Bone marrow (tissue), 2 donors: ENCODE measurements around the gene SEH1L.
"Not testable (repeated sequence)": the region's sequence is repeated elsewhere in the genome, so short reads cannot be mapped to it uniquely, and the experiment has no call there.

Experiments used
- DNase-seq, 2 donors: peaks; one replicate each; lab custom pipeline; 2025; lab: John Stamatoyannopoulos, UW

SEH1L gene

DNA sequence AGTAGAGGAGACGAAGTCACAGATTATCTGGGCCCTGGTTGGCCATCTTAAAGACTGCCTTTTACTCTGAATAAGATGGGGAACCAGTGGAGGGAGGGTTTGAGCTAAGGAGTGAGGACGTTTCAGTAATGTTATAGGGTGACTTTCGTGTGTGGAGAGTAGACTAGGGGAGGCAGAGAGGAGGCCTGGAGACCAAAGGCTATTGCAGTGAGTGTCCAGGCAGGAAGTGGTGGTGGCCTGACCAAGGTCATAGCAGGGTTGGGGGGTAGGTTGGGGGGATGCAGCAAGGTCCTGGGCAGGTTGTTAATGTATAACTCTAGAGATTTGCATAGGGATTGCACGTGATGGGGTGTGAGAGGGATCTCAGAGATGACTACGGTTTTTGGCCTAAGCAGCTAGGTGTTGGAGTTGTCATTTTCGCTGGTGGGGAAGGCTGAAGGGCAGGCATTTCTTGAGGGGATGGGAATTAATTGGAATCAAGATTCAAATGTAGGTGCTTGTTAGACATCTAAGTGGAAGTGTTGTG, 48.2 kb downstream of the SEH1L start:
- DNase-seq, result no peak

DNA sequence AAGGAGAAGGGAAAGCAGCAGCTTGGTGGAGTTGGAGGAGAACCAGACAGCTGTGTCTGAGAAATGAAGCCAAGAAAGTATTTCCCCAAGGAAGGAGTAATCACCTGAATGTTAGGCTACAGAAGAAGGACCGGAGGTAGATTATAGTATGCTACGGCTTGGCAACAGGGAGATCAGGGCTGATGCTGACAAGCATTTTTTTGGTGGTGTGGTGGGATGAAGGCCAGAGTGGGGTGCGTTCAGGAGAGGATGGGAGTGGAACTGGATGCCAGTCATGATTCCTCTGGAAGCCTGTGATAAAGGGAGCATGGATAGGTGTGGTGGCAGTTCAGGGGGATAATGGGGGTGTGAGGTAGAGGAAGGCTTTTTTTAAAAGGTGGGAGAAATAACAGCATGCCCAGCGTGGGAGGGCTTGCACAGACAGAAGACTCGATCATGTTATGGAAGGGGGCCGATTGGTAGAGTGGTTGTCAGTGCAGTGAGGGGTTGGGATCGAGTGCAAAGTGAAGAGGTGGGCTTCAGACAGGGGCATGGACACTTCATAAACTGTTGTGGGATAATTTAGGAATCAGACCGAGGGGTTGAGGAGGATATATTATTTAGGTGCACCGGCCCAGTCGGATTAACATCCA, 49.0 kb downstream of the SEH1L start:
- DNase-seq, result no peak

DNA sequence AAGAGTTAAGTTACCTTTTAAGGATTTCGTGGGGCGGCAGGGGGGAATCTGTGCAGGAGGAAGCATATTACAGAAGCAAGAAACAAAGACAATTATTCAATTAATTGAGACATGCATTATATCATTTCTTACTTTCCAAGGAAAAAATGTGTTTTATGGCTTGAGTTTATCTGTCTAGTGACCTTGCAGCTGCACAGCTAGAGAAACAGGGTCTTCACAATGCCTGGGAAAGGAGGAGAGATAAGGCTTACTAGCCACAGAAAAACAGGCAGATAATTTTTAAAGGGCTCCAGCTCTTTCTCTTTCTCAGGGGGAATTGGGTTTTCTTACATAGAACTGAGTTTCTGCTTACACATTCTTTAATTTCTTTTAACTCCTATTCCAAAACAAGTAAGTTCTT, 49.5 kb downstream of the SEH1L start:
- DNase-seq, result not testable (repeated sequence)

DNA sequence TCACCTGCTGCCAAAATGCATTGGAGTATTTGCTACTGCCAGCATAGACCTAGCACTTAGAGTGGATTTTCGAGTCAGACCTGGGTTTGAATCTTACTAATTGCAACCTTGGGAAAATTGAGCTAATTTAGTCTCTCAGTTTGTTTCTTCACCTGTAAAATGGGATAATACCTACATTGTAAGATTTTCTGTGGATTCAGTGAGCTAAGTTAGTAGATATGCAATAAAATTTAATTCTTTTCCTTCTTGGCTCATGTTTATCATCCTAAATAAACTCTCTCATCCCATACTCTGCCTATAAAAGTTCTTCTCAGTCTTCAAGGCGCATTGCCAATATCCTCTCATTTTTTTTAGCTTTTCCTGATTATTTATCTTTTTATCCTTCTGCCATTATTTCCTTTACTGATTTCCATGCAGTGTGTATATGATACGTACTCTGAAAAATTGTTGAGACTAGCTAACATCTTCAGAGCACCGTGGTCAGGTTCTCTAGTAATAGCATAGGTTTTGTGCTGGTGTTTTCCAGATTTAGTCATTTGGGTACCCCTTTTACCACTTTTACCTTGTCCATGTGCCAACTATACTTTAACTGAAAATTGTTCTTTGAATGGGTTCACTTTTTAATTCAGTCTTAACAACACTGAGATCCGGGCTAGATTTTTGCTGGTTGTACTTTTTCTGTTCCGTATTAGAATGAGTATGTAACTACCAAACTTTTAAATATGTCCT, 50.7 kb downstream of the SEH1L start:
- DNase-seq, result no peak

DNA sequence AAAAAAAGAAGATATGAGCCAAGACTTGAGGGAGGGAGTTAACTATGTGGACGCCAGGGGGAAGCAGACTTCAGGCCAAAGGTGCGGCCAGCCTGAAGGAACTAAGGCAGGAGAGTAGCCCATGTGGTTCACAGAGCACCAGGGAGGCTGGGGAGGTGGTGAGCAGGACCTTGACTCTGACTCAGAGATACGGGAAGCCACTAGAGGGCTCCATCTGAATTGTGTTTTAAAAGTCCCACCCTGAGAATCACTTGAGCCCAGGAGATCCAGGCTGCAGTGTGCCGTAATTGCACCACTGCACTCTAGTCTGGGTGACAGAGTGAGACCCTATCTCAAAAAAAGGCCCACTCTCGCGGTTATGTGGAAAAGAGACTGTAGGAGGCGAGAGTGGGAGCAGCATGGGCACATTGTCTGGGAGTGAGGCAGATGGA, 55.7 kb downstream of the SEH1L start:
- DNase-seq, result peak in 1 of 2 donors; percentile 65

DNA sequence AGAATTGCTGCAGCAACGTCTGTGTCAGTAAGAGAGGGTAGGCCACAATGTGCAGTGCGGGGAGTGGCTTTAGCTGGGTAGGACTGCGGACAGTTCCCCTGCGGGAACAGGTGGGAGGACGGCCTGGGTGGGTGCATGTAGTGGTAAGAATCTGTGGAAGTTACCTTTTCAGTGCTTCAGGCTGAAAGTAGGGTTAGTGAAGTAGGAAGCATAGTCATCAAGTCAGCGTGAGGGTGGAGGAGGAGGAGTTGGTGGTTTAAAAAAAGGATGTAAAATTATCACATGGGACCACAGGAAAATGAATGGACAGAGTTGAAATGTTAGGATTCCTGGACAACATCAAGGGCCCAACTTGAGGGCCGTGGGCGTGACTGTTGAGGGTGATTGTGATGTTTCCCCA, 56.6 kb downstream of the SEH1L start:
- DNase-seq, result no peak

DNA sequence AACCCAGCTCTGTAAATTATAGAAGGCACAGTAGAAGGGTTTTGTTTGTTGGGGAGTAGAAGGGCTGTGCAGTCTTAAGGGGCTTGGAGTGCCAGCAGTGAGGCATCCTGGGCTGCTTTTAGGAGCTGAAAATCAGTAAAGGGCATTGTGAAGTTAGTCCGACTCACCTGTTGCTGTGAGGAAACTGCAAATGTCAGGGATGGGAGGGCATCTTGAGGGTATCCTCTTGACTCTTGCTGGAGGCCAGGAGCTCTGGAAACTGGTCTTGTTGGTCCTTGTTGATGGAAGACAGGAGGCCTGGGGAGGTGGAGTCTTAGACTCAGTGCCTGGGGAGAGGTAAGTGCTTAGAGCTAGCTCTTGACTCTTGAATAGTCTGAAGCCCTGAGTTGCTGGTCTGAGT, 57.5 kb downstream of the SEH1L start:
- DNase-seq, result no peak

DNA sequence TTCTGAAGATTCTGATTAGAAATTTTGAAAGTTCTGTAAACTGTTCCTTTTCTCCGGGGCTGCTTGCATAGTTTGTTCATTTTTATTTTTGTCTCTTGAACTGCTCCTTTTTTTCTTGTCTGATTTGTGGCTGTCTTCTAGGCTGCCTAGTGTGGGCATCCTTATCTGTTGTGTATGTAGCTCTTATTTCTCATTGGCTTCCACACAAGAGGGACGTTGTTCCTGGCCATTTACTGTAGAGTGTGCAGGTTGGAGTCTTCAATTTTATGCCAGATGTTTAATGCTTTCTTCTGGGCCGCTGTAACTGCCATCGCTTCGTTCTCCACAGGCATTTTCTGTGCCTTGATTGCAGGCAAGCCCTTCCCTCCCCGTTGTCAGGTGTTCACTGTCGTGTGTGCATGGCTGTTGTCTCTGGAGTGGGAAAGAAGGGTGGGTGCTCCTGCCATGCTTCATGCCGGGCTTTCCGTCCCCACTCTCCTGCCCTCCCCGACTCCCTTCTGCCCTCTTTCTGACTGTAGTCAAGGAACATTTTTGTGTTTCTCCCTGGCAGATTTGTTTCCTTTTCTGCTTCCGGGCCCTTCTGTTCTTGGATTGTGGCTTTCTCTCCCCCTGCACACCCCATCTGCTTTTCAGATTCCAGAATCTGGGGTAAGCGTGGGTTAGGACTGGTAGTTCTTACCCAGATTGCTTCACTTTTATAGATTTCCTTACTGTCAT, 58.9 kb downstream of the SEH1L start:
- no peak for DNase-seq

DNA sequence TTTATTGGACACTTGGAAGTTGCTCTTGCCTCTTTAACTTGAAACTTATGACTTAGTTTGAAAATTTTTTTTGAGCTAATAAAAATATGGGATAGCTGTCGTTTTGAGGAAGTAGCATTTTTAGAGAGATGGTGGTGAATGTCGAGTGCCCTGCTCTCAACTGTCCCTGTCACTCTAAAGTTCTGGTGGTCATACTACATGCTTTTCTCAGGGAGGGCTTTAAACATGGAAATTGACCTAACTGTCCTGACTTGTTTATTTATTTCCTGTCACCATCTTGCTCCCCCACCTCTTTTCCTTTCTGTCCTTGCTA, 59.4 kb downstream of the SEH1L start:
- no peak for DNase-seq

DNA sequence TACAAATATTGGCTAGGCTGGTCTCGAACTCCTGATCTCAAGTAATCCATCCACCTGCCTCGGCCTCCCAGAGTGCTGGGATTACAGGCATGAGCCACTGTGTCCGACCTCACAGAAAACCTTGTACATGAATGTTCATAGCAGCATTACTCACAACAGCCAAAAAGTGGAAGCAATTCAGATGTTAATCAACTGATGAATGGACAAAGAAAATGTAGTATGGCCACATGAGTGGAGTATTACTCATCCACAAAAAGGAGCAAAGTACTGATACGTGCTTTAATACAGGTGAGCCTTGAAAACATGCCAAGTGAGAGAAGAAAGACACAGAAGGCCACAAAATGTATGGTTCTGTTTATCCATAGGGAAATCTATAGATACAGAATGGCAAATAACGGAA, 63.9 kb downstream of the SEH1L start:
- no peak for DNase-seq

DNA sequence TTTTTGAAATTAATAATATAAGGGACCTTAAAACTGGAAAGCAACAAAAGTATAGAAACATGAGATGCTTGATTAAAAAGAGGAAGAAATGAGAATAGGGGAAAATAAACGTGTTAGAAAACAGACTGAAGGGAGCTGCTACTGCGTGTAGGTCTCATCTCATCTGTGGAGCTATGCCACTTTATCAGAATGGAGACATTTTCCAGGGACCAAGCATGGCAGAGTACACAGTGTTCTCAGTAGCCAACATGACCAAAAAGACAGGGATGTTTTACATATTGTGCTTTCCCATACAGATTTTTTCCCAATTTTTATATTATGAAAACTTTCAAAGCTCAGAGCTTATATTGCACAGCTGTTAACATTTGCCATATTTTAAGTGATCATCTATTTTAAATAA, 66.4 kb downstream of the SEH1L start:
- no peak for DNase-seq

DNA sequence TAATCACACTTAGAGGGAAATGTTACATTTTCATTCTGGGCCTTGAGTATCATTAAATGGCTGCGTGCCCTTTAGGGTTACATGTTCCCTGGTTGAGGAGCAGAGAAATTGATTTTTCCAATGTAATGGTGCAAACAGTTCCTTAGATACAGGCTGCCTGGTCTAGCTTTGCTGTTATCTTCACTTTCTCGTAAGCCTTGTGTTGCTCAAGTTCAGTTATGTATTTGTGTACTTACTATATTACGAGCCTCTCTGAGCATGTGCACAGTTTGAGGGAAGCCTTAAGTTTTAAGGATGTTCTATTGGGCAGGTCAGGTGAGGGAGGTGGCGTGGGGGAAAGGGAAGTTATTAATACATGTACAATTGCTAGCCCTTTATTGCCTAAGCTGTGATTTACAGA, 67.0 kb downstream of the SEH1L start:
- no peak for DNase-seq

DNA sequence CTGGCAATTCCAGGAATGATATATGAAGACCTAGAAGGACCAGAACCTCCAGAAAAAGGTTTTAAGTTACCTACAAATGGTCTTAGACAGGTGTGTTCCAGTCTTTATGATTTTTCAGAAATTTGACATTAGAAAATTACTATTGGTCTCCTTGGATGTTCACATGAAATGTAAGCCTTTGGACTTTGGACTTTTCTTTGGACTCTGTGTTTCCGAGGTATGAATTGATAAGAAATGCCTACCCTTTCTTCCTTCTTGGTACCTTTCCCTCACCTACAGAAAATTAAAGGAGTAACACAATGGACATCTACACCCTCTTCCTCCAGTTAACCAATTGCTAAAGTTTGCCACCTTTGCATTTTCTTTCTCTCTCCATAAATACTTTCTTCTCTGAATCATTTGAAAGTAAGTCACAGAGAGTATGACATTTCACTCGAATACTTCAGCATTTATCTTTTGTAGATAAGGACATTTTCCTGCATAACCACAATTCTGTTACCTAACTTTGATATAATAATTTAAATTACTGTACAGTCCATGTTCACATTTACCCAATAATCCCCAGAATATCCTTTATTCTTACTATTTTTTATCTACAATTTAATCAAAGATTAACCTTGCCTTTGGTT, 69.5 kb downstream of the SEH1L start:
- no peak for DNase-seq

DNA sequence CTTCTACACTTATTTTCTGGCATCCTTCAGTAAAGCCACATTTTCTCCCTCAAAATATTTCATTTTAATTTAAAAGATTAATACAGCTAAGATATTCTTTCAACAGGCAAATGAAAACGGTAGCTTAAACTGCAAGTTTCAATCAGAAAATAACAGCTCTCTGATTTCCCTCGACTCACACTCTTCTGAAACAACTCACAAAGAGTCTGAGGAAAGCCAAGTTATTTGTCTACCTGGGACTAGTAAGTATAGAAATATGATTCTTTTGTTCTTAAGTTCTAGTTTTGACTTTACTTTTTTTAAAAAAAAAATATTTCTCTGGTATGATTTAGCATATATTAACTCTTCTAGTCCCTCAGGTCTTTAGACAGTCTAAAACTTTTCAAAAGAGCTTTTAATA, 70.6 kb downstream of the SEH1L start:
- DNase-seq, result no peak

DNA sequence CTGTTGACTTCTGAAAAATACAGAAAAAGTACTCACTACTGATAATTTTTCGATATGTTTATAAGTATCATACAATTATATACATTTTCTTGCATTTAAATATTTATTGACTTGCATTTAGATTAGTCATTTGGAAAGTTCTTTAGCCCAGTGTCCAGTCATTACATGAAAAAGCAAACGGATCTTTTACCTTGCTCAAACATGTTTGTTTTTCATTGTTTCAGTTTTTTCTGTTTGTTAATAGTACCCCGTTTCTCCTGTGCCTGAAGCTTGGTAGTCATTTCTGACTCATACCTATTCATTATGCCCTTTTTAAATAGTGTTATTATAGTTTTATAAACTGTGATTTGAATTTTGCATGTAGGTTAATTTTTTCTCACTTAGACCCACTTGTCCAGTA, 71.5 kb downstream of the SEH1L start:
- no peak for DNase-seq

DNA sequence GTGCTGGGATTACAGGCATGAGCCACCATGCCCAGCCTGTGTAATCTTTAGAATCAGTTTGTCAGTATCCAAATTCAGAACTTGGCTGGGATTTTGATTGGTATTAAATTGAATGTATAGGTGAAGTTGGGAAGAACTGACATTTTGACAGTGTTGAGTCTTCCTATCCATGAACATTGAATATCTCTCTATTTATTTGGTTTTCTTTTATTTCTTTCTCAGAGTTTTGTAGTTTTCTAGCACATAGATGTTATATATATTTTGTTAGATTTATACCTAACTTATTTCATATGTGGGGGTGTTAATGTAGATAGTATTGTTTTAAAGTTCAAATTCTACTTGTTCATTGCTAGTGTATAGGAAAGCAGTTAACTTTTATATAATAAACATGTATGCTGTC, 74.8 kb downstream of the SEH1L start:
- DNase-seq, result no peak

DNA sequence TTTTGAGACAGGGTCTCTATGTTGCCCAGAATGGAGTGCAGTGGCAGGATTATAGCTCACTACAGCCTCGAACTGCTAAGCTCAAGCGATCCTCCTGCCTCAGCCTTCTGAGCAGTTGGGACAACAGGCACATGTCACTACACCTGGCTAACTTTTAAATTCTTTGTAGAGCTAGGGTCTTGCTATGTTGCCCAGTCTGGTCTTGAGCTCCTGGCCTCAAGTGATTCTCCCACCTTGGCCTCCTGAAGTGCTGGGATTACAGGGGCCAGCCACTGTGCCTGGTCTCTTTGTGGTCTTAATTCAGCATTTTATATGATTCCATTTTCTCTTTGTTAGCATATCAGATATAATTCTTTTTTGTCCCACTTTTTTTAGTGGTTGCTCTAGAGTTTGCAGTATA, 77.4 kb downstream of the SEH1L start:
- no peak for DNase-seq

DNA sequence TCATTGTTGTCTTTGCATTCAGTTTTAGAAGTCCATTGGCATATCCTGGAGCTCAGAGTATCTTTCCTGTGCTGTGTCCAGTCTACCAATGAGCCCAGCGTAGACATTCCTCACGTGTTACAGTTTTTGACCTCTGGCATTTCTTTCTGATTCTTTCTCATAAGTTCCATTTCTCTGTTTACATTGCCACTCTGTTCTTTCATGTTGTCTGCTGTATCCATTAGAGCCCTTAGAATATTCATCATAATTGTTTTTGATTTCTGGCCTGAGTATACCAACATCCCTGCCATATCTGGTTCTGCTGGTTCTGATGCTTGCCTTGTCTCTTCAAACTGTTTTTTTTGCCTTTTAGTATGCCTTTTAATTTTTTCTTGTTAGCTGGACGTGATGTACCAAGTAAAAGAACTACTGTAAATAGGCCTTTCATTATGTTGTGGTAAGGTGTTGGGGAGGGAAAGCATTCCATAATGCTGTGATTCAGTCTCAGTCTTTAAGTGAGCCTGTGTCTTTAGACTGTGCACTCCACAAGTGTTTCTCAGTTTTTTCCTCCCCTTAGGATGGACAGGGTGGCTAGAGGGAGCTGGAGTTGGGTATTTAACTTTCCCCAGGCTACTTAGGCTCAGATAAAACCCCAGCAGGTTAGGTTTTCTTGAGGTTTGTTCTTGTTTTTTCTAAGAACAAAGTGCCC, 78.9 kb downstream of the SEH1L start:
- DNase-seq, result no peak

DNA sequence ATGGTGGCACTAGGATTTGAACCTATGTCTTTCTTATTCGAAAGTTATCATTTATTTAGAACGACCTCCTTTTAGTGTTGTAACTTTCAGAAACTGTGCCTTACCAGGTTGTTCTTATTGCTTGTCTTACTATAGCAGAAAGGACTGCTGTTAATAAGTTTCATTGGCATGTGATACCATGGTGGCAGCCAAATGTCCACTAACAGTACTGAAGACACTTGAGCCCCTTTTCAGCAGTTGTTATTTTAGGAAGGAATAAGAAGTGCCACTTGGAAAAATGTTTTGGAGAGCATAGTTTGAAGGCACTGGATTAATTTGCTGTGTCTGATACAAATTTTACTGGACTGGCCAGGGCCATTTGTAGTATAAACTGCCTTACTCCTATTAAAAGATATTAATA, 81.1 kb downstream of the SEH1L start:
- no peak for DNase-seq

DNA sequence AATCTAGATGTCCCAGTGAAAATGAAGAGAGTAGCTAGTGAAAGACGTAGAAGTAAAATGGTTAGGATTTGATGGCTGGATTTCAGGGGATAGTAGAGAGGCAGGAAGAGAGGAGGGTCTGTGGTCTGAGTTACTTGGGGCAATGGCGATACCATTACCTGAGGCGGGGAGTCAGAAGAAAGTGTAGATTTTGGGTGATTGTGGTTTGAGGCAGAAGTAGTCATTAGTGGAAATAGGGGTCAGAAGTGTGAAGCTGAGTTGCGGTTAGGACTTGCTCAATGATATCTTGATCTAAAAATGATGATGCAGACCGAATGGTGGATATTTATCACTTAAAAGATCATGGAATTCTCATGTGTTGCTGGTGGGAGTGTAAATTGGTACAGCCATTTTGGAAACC, 84.4 kb downstream of the SEH1L start:
- DNase-seq, result no peak

DNA sequence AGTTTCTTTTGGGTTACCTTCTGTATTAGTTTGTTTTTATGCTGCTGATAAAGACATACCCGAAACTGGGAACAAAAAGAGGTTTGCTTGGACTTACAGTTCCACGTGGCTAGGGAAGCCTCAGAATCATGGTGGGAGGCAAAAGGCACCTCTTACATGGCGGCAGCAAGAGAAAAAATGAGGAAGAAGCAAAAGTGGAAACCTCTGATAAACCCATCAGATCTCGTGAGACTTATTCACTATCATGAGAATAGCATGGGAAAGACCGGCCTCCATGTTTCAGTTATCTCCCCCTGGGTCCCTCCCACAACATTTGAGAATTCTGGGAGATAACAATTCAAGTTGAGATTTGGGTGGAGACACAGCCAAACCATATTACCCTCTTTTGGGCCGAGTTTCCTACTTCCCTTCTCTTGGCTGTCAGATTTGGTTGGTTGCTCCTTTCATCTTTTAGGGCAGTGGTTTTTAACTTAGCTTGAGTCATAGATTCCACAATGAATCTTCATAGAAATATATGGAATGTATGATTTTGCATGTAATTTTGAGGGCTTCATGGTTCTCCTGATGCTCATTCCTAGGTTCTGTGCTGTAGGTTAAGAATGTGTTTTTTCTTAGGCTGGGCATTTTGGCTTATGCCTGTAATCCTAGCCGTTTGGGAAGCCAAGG, 87.6 kb downstream of the SEH1L start:
- DNase-seq, result no peak
